Nucleus accumbens (tissue), 56 donors: Measurements from ENCODE around the gene TSC1.
A peak's percentile ranks its signal among the peaks of the same experiment; 100 is the strongest.

Source experiments
- DNase-seq, 56 donors: peaks; one replicate each; lab custom pipeline; 2025; lab: John Stamatoyannopoulos, UW

Gene TSC1

DNA sequence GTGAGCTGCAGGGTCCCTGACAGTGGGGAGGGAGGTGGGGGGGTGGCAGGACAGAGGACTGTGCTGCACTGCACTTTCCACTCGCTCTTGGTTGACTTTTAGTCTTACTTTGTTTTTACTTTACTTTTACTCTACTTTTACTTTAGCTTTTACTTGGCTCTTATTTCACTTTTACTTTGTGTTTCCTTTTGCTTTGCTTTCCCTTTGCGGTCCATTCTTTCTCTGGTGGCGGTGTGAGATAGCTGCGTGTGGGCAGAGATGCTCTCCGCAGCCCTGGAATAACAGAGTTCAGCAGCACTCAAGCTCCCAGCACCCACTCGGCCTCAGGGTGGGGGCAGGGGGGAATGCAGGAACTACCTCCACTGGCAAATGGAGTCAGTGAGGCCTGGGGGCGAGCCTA lies 71.0 kb downstream of the TSC1 start:
- DNase-seq: no peak

DNA sequence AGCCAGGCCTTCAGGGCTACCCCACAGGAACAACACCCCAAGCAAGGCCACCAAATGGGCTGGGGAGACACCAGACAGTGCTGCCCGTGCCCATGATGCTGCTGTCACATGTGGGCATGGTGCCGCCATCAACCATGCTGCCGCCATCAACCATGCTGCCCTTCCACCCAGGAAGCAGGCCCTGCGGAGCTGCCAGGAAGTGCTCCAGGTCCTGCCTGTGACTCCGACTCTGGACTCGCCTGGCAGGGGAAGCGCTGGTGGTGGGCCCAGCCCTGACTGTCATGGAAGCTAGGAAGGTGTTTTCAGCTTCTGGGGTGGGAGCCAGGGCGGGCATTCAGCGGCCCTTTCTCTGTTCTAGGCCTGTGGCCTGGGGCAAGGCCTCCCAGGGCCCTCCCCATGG lies 75.2 kb downstream of the TSC1 start:
- no peak for DNase-seq

DNA sequence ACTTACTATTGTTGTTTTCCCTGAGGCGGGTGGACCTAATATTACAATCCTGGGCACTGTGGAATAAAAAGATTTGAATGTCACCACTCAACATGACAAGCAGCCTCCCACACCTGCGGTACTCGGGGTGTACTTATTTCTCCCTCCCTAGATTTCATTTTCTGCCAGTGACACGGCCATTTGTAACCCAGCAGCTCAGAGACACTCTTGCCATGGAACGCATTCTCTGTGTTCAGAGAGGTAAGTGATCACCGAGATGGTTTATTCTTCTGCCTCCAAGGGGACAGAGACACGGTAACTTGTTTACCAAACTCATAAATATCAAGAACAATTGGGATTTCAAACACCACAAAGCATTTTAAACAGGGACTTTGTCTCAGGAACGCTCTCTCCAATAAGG lies 77.5 kb downstream of the TSC1 start:
- no peak for DNase-seq

DNA sequence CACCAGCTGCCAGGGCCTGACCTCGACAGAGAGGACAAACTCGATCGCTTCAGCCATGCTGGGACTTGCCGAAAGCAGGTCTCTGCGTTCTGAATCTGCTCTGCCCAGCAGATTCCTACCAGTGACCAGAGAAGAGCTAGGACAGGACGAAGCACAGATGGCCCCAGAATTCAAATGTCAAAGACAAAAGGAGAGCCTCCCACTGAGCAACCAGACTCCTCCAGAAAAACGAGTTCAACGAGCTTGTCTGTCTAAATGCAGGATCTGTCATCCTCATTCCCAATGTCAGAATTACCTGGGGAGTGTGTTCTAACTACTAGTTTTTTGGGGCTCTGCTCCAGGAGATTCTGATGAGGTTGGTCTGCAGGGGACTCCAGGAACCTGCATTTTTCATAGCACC lies 79.7 kb downstream of the TSC1 start:
- no peak for DNase-seq

DNA sequence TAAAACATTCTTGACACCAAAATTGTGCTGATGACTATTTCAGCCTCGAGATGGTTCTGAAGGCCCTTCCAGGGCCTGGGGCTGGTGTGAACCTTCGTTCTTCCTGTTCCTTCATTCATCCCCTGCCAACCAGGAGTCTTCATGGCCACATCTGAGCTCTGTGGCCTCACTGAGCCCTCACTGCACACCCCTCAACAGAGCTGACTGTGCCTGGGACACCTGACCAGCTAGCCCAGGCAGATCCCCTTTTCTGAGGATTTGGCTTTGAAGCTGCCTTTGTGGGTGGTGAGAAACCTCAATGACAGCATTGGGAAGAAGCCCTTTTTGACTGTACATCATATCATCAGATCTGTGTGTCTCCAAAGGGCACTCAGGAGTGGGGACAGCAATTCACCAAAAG lies 80.1 kb downstream of the TSC1 start:
- DNase-seq: no peak

DNA sequence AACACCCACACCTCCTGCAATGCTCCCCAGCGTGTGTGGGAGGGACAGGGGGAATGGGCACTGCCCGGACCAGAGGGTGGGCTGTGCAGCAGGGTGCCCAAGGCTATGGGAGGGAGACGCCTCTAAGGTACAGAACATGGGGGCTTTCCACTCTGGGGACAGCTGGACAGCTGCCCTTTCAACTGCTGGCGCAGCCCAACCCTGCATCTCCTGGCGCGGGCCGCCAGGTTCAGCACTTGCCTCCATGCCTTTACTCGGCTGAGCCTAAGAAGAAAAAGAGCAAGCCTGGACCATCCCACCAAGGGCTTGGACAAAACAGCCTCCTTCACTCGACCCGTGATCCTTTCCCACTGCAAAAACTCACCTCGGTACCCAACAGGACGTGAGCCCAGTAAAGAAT lies 81.3 kb downstream of the TSC1 start:
- DNase-seq: no peak

DNA sequence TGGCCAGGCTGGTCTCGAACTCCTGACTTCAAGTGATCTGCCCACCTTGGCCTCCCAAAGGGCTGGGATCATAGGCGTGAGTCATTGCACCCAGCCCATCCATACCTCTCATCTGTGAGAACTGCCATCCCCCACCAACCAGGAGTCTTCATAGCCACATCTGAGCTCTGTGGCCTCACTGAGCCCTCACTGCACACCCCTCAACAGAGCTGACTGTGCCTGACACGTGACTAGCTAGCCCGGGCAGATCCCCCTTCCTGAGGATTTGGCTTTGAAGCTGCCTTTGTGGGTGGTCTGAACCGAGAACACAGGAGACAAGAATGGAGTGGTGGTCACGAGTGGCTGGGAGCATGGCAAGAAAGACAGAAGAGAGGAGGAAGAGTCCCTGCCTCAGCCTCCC lies 81.9 kb downstream of the TSC1 start:
- no peak for DNase-seq

DNA sequence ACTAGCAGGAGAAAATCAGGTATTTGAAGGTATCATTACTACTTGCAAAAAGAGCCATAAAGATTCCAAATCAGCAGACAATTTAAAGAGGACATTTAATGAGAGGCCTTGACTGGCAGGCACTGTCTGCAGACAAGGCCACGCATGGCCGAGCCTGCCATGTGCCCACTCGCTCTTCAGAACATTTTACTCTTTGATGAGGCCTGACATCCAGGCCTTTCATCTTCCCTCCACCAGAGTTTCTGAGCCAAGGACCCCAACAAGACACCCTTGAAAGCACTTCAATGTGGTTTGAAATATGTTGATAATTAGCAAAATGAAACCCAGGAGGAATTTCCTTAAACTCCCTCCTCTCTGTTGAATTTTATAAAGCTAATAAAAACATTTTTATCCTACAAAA lies 82.8 kb downstream of the TSC1 start:
- no peak for DNase-seq

DNA sequence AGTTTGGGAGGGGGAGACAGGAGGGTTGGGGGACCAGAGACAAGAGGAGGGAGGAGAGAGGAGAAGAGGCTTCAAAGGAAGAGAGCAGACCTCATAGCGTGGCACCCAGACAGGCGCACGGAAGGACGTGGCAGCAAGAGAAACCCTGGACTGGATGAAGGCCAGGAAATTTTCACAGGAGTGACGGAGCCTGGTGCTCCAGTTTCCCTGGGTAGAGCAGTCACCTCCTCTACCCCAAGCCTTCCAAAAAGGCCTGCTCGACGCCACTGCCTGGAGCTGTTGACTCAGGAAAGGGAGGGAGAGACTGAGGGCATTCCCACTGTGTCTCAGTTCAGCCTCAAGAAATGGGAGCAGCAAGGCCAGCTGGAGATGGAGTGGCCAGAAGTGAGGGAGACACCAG lies 85.7 kb downstream of the TSC1 start:
- DNase-seq: no peak

DNA sequence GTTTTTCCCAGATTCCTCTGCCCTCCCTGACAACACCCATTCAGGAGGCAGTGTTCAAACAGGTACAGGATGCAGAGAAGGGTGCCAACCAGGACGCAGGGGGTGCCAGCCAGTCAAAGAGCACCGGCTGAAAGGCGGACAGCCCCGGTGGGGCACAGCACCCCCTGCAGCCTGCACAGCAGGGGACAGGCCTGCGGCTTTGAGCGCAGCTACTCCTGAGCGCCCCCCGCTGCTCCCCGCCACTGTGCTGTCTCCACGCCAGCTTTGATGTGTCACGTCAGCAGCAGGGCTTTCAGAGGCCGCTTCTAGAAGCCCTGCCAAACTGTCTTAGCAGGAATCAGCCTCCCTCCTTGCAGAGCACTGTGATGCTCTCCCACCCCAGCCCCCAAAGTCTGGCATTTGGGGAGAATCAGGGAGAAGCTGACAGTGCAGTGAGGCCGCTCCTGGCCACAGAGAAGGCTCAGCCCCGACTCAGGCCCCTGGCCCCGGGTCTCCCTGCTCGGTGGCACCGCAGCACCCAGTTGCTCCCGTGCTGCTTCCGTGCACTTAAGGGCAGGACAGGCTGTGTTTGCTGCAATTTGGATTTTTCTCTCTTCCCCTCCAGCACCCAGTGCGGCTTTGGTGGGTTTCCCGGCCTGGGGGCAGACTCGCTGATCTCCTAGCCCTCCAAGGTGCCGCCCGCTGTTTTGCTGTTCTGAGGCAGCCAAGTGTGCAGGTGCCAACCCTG lies 86.6 kb downstream of the TSC1 start:
- no peak for DNase-seq

DNA sequence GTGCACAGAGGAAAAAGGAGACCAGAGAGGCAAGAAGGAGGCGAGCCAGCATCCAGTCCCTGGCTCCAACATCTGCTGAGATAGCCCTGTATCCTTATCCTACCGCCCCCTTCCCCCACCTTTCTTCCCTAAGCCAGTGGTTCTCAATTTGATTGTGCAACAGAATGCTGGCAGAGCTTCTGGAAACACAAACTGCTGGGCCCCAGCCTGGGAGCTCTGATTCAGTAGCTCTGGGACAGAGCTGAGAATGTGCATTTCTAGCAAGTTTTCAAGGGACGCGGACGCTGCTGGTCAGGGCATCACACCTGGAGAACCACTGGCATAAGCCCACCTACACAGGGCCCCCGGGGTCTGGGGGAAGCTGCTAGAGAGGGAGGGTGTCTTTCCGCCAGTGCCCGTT lies 87.4 kb downstream of the TSC1 start:
- peak in 4 of 56 donors; percentile 2 to 18 (median 14) for DNase-seq

DNA sequence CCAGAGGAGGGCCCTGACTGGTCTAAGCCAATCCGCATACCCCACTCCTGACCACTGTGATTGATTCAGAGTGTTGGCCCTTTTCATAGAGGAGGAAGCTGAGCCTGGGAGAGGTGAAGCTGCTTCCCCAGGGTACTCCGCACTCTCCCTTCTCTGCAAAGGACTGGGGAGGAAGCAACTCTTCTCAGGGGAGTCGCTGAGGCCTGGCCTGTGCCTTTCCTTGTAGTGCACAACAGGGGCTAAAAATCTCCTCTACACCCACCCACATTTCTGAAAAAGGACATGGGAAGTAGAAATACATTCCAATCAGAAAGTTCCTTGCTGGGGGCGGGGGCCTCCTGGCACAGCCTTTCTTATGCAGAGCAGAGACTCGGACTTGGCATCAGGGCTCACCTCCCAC lies 88.5 kb downstream of the TSC1 start:
- DNase-seq: no peak

DNA sequence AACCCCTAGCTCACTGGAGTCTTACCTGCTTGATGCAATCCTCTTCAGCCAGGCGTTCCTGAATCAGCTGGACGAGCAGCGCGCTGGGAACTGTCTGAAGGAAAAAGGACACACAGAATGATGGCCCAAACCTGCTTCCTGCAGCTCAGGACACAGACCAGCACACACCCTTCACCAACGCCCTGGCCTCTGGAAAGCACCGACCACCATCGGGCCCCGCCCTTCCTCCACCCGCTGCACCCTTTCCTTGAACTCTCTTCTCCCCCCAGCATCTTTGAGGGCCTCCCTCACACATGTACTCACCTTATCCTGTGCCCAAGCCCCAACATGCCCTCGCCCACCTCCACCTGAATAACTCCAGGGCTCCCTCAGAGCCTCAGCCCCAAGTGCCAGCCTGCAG lies 89.6 kb downstream of the TSC1 start:
- DNase-seq: no peak

DNA sequence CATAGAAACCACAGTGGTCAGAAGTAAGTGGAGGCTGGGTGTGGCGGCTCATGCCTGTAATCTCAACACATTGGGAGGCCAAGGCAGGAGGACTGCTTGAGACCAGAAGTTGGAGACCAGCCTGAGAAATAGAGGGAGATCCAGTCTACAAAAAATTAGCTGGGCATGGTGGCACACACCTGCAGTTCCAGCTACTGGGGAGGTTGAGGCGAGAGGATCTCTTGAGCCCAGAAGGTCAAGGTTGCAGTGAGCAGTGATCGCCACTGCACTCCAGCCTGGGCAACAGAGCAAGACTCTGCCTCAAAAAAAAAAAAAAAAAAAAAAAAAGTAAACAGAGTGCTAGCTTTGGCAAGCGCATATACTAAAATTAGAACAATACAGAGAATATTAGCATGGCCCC lies 90.9 kb downstream of the TSC1 start:
- DNase-seq: no peak

DNA sequence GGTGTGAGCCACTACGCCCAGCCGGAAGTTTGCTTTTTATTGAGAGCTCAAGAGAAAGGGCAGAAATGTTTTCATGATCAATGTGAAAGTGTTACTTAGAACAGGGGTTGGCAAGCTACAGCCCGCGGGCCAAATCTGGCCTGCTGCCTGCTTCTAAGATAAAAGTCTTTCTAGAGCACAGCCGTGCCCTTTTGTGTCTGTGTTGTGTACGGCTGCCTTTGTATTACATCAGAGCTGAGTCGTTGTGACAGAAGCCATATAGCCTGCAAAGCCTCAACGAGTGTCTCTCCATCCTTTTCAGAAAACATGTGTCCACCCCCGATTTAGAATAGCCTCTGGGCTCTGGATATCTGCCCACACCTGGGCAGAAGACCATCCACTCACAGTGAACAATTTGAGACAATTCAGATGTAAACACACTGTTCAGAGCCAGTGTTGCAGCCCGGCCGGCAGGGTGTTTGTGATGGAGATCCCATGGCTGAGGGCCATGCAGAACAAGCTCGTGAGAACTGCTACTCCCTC lies 95.2 kb downstream of the TSC1 start:
- peak in 8 of 56 donors; percentile 5 to 64 (median 10) for DNase-seq

DNA sequence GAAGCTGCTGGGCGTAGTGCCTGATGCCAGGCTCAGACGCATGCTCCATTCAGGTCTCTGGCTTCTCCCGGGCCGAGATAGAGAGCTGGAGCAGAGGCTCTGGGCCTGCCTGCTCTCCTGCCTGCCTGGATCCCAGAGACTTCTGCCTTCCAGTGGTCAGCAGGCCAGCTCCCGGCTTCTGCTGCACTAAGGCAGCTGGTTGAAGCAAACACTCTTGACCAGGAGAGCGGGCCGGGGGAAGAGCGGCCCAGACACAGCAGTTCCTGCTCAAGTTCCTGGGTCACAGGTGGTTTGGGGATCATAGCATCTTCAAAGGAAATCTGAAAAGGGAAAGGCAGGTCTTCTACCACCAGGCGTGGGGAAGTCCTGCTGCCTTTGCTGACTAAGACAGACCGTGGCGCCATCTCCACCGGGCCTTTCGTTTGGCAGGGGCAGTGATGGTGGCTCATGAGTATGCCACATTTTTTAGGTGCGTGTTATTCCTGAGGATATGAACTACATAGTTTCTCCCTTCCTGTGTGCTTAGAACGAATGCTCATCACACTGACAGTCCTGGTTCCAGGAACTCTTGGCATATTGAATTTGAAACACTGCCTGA lies 97.4 kb downstream of the TSC1 start:
- no peak for DNase-seq

DNA sequence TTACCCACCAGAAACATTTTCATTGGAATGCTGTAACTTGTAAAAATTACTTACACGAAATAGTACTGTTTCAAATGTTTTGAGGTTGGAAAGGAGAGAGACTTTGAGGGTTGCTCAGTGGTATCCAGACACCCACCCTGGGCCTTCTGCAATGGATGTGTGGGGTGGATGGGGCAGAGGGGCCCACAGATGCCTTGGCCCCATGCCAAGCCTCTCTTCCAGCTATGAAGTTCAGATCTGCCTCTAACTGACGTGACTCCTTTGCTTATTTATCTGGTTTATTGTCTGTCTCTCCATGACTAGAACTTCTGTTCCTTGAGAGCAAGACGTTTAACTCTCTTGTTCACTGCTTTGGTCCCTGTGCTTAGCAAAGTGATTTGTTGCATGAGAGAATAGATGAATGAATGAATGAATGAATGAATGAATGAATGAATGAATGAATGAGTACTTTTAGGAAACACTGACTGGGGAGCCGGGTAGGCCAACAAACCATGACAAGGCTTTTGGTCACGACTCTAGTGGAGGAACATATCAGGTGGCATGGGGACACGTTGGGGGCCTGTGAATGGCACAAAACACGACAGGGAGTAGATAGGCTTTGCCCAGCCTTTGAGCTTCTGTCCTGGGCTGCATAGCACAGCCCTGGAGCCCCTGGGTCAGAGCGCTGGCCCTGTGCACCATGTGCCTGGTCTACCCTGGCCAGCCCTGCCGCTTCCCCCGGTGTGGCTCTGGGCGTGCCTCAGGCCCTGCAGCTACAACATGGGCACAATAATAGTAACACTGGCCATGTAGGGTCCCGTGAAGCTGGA lies 98.1 kb downstream of the TSC1 start:
- DNase-seq: no peak

DNA sequence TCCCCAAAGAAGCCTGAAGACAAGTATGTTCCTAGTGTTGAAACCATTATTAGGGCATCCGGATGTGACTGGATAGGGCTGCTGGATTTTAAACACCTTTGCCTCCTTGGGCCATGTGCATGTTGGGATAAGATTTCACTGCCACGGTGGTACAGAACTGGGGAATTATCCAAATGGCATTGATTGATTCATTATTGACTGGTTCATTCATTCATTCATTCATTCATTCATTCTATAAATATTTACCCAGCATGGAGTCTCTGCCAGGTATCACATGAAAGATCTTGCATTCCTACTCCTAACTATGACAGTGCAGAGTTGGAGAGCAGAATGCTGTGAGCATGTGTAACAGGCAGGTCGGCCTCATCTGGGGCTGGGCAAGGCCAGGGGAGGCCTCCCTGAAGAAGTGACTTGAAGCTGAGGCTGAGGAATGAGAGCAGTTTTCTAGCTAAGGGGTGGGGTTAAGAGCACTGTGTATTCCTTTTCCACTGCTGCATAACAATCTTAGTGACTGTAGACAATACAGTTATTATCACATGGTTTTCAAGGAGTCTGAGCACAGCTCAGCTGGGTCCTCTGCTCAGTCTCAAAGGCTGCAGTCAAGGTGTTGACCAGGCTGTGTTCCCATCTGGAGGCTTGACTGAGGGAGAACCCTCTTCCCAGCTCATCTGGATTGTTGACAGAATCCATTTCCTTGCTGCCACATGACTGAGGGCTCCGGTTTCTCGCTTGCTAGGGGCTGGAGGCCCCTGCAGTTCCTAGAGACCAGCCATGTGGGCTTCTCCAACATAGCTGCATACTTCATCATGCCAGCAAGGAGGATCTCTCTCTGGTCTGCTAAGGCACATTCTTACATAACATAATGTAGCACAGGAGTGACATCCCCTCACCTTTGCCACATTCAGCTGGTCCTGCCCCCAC lies 102.0 kb downstream of the TSC1 start:
- no peak for DNase-seq
